GM21447 (cell line): Measurements from ENCODE around the gene PPP1R7.
A peak's percentile ranks its signal among the peaks of the same experiment; 100 is the strongest.

Source experiments
- ATAC-seq: cut with Tn5 transposase; IDR thresholded peaks from one replicate; pipeline ENCODE4 v1.9.1; 2021; ENCODE audit not compliant: unreplicated experiment

PPP1R7 gene

GRCh38 chr2:241207641-241208040 lies 57.4 kb downstream of the PPP1R7 start:
- ATAC-seq = no peak

GRCh38 chr2:241208058-241208457 lies 57.8 kb downstream of the PPP1R7 start:
- no peak for ATAC-seq

GRCh38 chr2:241209271-241209670 lies 59.0 kb downstream of the PPP1R7 start:
- no peak for ATAC-seq

GRCh38 chr2:241211276-241211675 lies 61.0 kb downstream of the PPP1R7 start:
- ATAC-seq = no peak

- no peak for ATAC-seq
Observed at GRCh38 chr2:241213041-241213440, 62.8 kb downstream of the PPP1R7 start.

GRCh38 chr2:241213567-241213966 lies 63.3 kb downstream of the PPP1R7 start:
- ATAC-seq = no peak

GRCh38 chr2:241214209-241214608 lies 63.9 kb downstream of the PPP1R7 start:
- no peak for ATAC-seq

- ATAC-seq = no peak
Observed at GRCh38 chr2:241214766-241215165, 64.5 kb downstream of the PPP1R7 start.

GRCh38 chr2:241215421-241215820 lies 65.2 kb downstream of the PPP1R7 start:
- no peak for ATAC-seq

GRCh38 chr2:241216211-241216761 lies 66.0 kb downstream of the PPP1R7 start:
- no peak for ATAC-seq

GRCh38 chr2:241217320-241218031 lies 67.2 kb downstream of the PPP1R7 start:
- peak; percentile 60 for ATAC-seq

- ATAC-seq = no peak
Observed at GRCh38 chr2:241218131-241219029, 68.1 kb downstream of the PPP1R7 start.

GRCh38 chr2:241219030-241219382 lies 68.7 kb downstream of the PPP1R7 start:
- no peak for ATAC-seq

GRCh38 chr2:241219856-241220356 lies 69.6 kb downstream of the PPP1R7 start:
- no peak for ATAC-seq

- no peak for ATAC-seq
Observed at GRCh38 chr2:241223211-241224017, 73.1 kb downstream of the PPP1R7 start.

- no peak for ATAC-seq
Observed at GRCh38 chr2:241224018-241224850, 74.0 kb downstream of the PPP1R7 start.

- ATAC-seq = no peak
Observed at GRCh38 chr2:241224851-241225438, 74.7 kb downstream of the PPP1R7 start.

- no peak for ATAC-seq
Observed at GRCh38 chr2:241225545-241225944, 75.3 kb downstream of the PPP1R7 start.

- ATAC-seq = no peak
Observed at GRCh38 chr2:241225983-241226382, 75.7 kb downstream of the PPP1R7 start.
